IMR-90 (cell line): ENCODE measurements around the gene MRPL52. TPM values are rescaled to one million over a fixed set of nuclear protein-coding genes. Genes with fewer than 3 reads are reported as not detected.

ENCODE experiments used
- ATAC-seq: fragments of 200-7000 bp; cut with Tn5 transposase; 2 replicates; pipeline ENCODE4 v1.9.1; 2020; ENCODE audit warnings: low read depth, mild to moderate bottlenecking, moderate library complexity
- BruUV-seq: library from RNA; stranded (reverse); fragments of 400-500 nt; replicated peaks from 2 replicates; lab custom pipeline; 2021; lab: Mats Ljungman, UMichigan
- CTCF ChIA-PET: fragments of 300-600 bp; formaldehyde crosslinking; extraction: SDS; loops from one replicate; lab custom pipeline; 2021; ENCODE audit warnings: antibody characterized with exemption; lab: Yijun Ruan, JAX
- POLR2A ChIA-PET: fragments of 300-600 bp; sonication (Branson Sonifier 250); formaldehyde crosslinking; loops from one replicate; lab custom pipeline; 2022; ENCODE audit warnings: antibody characterized with exemption; ENCODE audit not compliant: unreplicated experiment; lab: Charles Lee
- DNase-seq: peaks from one replicate; pipeline ENCODE4 v3.0.0; 2013
- H2AFZ ChIP-seq: replicated peaks from 2 replicates; pipeline ENCODE3; 2013; ENCODE audit warnings: low read length, mild to moderate bottlenecking; ENCODE audit not compliant: poor library complexity
- H2AK5ac ChIP-seq: 2 replicates; pipeline ENCODE4 v1.6.1; 2013; ENCODE audit warnings: low read depth, low read length, inconsistent platforms
- H2AK9ac ChIP-seq: replicated peaks from 2 replicates; pipeline ENCODE3; 2013; ENCODE audit warnings: mild to moderate bottlenecking, low read depth, low read length, moderate library complexity; ENCODE audit not compliant: poor library complexity
- H2BK120ac ChIP-seq: 2 replicates; pipeline ENCODE4 v1.6.1; 2013; ENCODE audit warnings: low read depth, low read length, inconsistent platforms
- H2BK15ac ChIP-seq: 3 replicates; pipeline ENCODE4 v1.6.1; 2013; ENCODE audit warnings: low read depth, low read length, inconsistent platforms
- H2BK20ac ChIP-seq: 2 replicates; pipeline ENCODE4 v1.6.1; 2013; ENCODE audit warnings: low read depth, mild to moderate bottlenecking, inconsistent platforms, low read length, moderate library complexity
- H2BK5ac ChIP-seq: 2 replicates; pipeline ENCODE4 v1.6.1; 2013; ENCODE audit warnings: mild to moderate bottlenecking, low read depth, low read length, inconsistent platforms; ENCODE audit not compliant: poor library complexity, severe bottlenecking
- H3K14ac ChIP-seq: replicated peaks from 2 replicates; pipeline ENCODE4 v1.6.1; 2013; ENCODE audit warnings: low read depth, low read length, inconsistent platforms
- H3K18ac ChIP-seq: 2 replicates; pipeline ENCODE4 v1.6.1; 2013; ENCODE audit warnings: low read depth, low read length, control low read depth
- H3K23ac ChIP-seq: 2 replicates; pipeline ENCODE4 v1.6.1; 2013; ENCODE audit warnings: low read depth, low read length, inconsistent platforms
- H3K27ac ChIP-seq: 2 replicates; pipeline ENCODE4 v1.5.1; 2013; ENCODE audit warnings: mild to moderate bottlenecking, control low read depth, low read length; ENCODE audit not compliant: insufficient read depth
- H3K27me3 ChIP-seq: 2 replicates; pipeline ENCODE4 v1.6.1; 2013; ENCODE audit warnings: low read length; ENCODE audit not compliant: control insufficient read depth, insufficient read depth
- H3K36me3 ChIP-seq: 2 replicates; pipeline ENCODE4 v1.6.1; 2013; ENCODE audit warnings: low read length, mixed read lengths; ENCODE audit not compliant: control insufficient read depth, insufficient read depth
- H3K4ac ChIP-seq: 2 replicates; pipeline ENCODE4 v1.6.1; 2013; ENCODE audit warnings: low read depth, low read length, inconsistent platforms
- H3K4me1 ChIP-seq: 2 replicates; pipeline ENCODE4 v1.6.1; 2013; ENCODE audit warnings: low read length, mixed read lengths; ENCODE audit not compliant: control insufficient read depth, insufficient read depth
- H3K4me2 ChIP-seq: 2 replicates; pipeline ENCODE4 v1.6.1; 2013; ENCODE audit warnings: low read depth, mild to moderate bottlenecking, control low read depth, low read length, moderate library complexity
- H3K4me3 ChIP-seq: 2 replicates; pipeline ENCODE4 v1.5.1; 2013; ENCODE audit warnings: low read depth, mild to moderate bottlenecking, control low read depth, low read length, moderate library complexity; ENCODE audit not compliant: insufficient read depth
- H3K56ac ChIP-seq: 2 replicates; pipeline ENCODE4 v1.6.1; 2013; ENCODE audit warnings: low read length, inconsistent platforms; ENCODE audit not compliant: insufficient read depth; ENCODE audit errors: extremely low read depth
- H3K79me1 ChIP-seq, 2 experiments: 2 replicates each; pipeline ENCODE4 v1.6.1; 2013; ENCODE audit warnings: low read length in 2 of 2, inconsistent platforms in 1 of 2, low read depth in 1 of 2
- H3K9ac ChIP-seq: 2 replicates; pipeline ENCODE4 v1.6.1; 2013; ENCODE audit warnings: low read depth, low read length, control low read depth
- H3K9me1 ChIP-seq: 2 replicates; pipeline ENCODE4 v1.6.1; 2013; ENCODE audit warnings: low read length, inconsistent platforms; ENCODE audit not compliant: insufficient read depth
- H3K9me3 ChIP-seq: 2 replicates; pipeline ENCODE4 v1.6.1; 2013; ENCODE audit warnings: low read length; ENCODE audit not compliant: control insufficient read depth, insufficient read depth
- H4K20me1 ChIP-seq: 2 replicates; pipeline ENCODE4 v1.6.1; 2013; ENCODE audit warnings: low read length, inconsistent platforms; ENCODE audit not compliant: insufficient read depth
- H4K5ac ChIP-seq: 2 replicates; pipeline ENCODE4 v1.6.1; 2013; ENCODE audit warnings: mild to moderate bottlenecking, low read depth, low read length, control low read depth
- H4K8ac ChIP-seq, 2 experiments: 2 replicates each; pipeline ENCODE4 v1.6.1; 2013; ENCODE audit warnings: low read depth in 2 of 2, low read length in 2 of 2, control low read depth in 1 of 2, inconsistent platforms in 1 of 2
- H4K91ac ChIP-seq: 2 replicates; pipeline ENCODE4 v1.6.1; 2013; ENCODE audit warnings: low read depth, low read length, inconsistent platforms; ENCODE audit not compliant: insufficient read depth
- BHLHE40 ChIP-seq: fragments of 150-350 bp; IDR thresholded peaks from 2 replicates; pipeline ENCODE4 v1.6.1; 2016; ENCODE audit warnings: mild to moderate bottlenecking, low read depth, low read length
- CEBPB ChIP-seq: IDR thresholded peaks from 2 replicates; pipeline ENCODE4 v1.6.1; 2012; ENCODE audit warnings: low read depth, low read length, improper control_type of control experiment
- POLR2A ChIP-seq: IDR thresholded peaks from 2 replicates; pipeline ENCODE4 v1.6.1; 2012; ENCODE audit warnings: mild to moderate bottlenecking, low read depth, low read length
- WGBS, 2 experiments: methylation state at CpG; one replicate each; pipeline versions ENCODE4 v1.1.5 to v1.1.7; 2013; ENCODE audit warnings: missing lambda C conversion rate in 2 of 2; ENCODE audit not compliant: insufficient read length in 1 of 2; ENCODE audit errors: extremely low coverage in 2 of 2; 5-methylcytosine and 5-hydroxymethylcytosine counted together
- dilution Hi-C: fragments of 300-500 bp; cut with HindIII; formaldehyde crosslinking; loops from one replicate; pipeline ENCODE4 v1.14.3; 2018; ENCODE audit warnings: low sequenced_read_pairs; ENCODE audit not compliant: unreplicated experiment
- in situ Hi-C: fragments of 300-500 bp; cut with MboI; formaldehyde crosslinking; loops from 3 replicates; pipeline ENCODE4 v1.14.3; 2019; ENCODE audit warnings: low sequenced_read_pairs, inconsistent platforms, mixed read lengths
- intact Hi-C: fragments of 100-400 bp; cut with micrococcal nuclease; formaldehyde crosslinking; loops from 2 replicates; pipeline ENCODE4 v1.10.0; 2022
- polyA plus RNA-seq, 3 experiments: library from polyadenylated mRNA; depleted of rRNA; stranded (reverse); fragments of >200 nt; gene quantifications; 2 replicates each; pipeline ENCODE4 v1.2.3, GENCODE V29; 2012; ENCODE audit warnings: low replicate concordance in 1 of 3
- total RNA-seq: library from RNA; depleted of rRNA; stranded (reverse); fragments of >200 nt; gene quantifications from 2 replicates; pipeline ENCODE4 v1.2.3, GENCODE V29; 2012
- TF ChIP-seq, protein P1 (sequence below): fragments of 150-350 bp; IDR thresholded peaks from 2 replicates; pipeline ENCODE4 v1.6.1; 2017; ENCODE audit warnings: mild to moderate bottlenecking, antibody characterized with exemption, low read length, low read depth

The MRPL52 gene
- total and polyA plus RNA-seq, 2 of the 4 experiments (the other 2 are of a cell fraction), result 33.1 to 51.4 TPM

DNA sequence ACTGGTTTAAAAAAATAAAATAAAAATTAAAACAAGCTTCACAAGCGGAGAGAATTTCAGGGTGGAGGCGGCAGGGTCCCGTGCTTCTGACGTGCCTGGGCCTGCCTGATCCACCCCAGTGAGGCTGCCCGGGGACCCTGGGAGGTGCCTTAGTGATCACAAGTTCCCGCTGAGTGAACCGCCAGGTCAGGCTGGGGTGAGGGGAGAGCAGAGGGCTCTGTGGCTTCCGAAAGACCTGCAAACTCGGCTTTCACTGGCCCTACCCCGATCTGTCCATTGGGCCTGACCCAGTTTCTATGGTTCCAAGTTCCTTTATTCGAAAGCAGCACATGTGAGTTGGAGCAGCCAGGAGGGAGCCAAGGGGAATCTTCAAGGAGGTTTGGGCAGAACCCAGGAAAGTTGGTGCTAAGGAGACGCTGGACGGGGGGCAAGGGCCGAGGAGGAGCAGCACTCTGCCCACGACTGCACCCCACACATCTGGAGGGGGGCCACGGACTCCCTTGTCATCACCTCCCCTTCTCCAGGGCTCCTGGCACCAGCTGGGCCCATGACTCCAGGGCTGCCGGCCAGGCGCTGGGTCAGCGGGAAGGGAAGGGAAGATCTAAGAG, 19.6 kb downstream of the MRPL52 start:
- Histone ChIP-seq H4K5ac (peak overlapping the region; percentile 92), H3K4ac (peak overlapping the region; percentile 96), H2AFZ (peak overlapping the region; percentile 25), H4K20me1 (peaks cover 22% of the 10 kb centered on the region; the same call in 1 of the 2 replicates), H3K4me3 (no peak overlapping the region), H3K4me1 (peaks cover 55% of the 10 kb centered on the region), H3K9me1 (peaks cover 31% of the 10 kb centered on the region), H3K23ac (peak overlapping the region; percentile 79), H3K56ac (peak overlapping the region; percentile 43; the same call in 1 of the 2 replicates), H3K9me3 (no peaks in the 10 kb centered on the region), H3K79me1 (peaks cover 10 to 59% of the 10 kb centered on the region in 2 experiments; a peak in 3 of 4 replicates), H2BK5ac (peak overlapping the region; percentile 88), H3K9ac (peak overlapping the region; percentile 35; the same call in 1 of the 2 replicates), H3K36me3 (peaks cover 27% of the 10 kb centered on the region), H2BK15ac (peak overlapping the region; percentile 93; the same call in 2 of the 3 replicates), H3K18ac (peak overlapping the region; percentile 74), H2BK120ac (peak overlapping the region; percentile 96), H4K91ac (peak overlapping the region; percentile 89), H3K27ac (peak overlapping the region; percentile 96), H3K14ac (peak overlapping the region; percentile 92), H2AK5ac (peak overlapping the region; percentile 76), H3K4me2 (no peak overlapping the region; the same call in 1 of the 2 replicates), H3K27me3 (no peaks in the 10 kb centered on the region), H2BK20ac (peak overlapping the region; percentile 88), H4K8ac (peak overlapping the region; percentile 65 to 83), H2AK9ac (peak overlapping the region; percentile 95)
- CTCF ChIA-PET, result interaction anchor here (0.8 to 6.8 kb wide), 3 partner anchors 19 to 26 kb away, joined by 3 to 60 read pairs (median 3); partner anchors contain the start of gene LRP10
- BruUV-seq, result no TSS peak
- POLR2A ChIA-PET, result interaction anchor here (2.5 kb wide), 1 partner anchor 11 kb away, joined by 20 read pairs; no protein-coding TSS in a partner anchor
- dilution Hi-C loops (no loop called here), intact Hi-C loops (no loop called here), in situ Hi-C loops (loop anchor here (10.0 kb wide), 1 partner anchor 265 kb away; the partner anchor contains the start of gene DAD1)
- ATAC-seq (no peak), DNase-seq (no peak)
- WGBS, 2 experiments, result no CpG with 5 or more reads among the region's 19 CpGs
- TF ChIP-seq CEBPB (no peak), POLR2A (no peak), BHLHE40 (peak; percentile 62)
- TF ChIP-seq, protein P1, sequence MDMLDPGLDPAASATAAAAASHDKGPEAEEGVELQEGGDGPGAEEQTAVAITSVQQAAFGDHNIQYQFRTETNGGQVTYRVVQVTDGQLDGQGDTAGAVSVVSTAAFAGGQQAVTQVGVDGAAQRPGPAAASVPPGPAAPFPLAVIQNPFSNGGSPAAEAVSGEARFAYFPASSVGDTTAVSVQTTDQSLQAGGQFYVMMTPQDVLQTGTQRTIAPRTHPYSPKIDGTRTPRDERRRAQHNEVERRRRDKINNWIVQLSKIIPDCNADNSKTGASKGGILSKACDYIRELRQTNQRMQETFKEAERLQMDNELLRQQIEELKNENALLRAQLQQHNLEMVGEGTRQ, result no peak
